HG02884 (cell line): ENCODE data around the gene ZNF628.

Experiments
- ATAC-seq: cut with Tn5 transposase; IDR thresholded peaks from one replicate; pipeline ENCODE4 v1.9.1; 2021; ENCODE audit warnings: mild to moderate bottlenecking, moderate library complexity; ENCODE audit not compliant: unreplicated experiment

Gene ZNF628

GRCh38 chr19:55527197-55528029 lies 51.0 kb downstream of the ZNF628 start:
- no peak for ATAC-seq

GRCh38 chr19:55528030-55528803 lies 51.8 kb downstream of the ZNF628 start:
- ATAC-seq: no peak

GRCh38 chr19:55529636-55530234 lies 53.3 kb downstream of the ZNF628 start:
- no peak for ATAC-seq

- ATAC-seq: no peak
Measured at GRCh38 chr19:55530996-55531395, 54.6 kb downstream of the ZNF628 start.
